Measurements from ENCODE around the gene PRPF38B. TPM values are rescaled to one million over a fixed set of nuclear protein-coding genes. Genes with fewer than 3 reads are reported as not detected.

PRPF38B gene
- total and polyA plus RNA-seq, 2 of the 4 experiments (the other 2 are of a cell fraction) = 9.0 to 19.3 TPM

GRCh38 chr1:108692724-108693655 lies 880 bp downstream of the PRPF38B start:
- Histone ChIP-seq H3K27ac (ENCODE audit: insufficient read depth, low read length) (peak overlapping the region; percentile 97), H2BK20ac (ENCODE audit: low read depth, low read length) (no peak overlapping the region), H3K36me3 (ENCODE audit: control insufficient read depth, insufficient read depth, low read length) (peaks cover 9% of the 10 kb centered on the region), H3K27me3 (ENCODE audit: control insufficient read depth, insufficient read depth, low read length) (no peaks in the 10 kb centered on the region), H2BK120ac (ENCODE audit: low read depth, low read length) (no peak overlapping the region), H4K91ac (ENCODE audit: insufficient read depth, low read depth, low read length) (peak overlapping the region; percentile 79), H4K20me1 (ENCODE audit: insufficient read depth, low read length) (peaks cover 31% of the 10 kb centered on the region), H3K4me1 (ENCODE audit: control insufficient read depth, insufficient read depth, low read length) (no peaks in the 10 kb centered on the region), H4K8ac (ENCODE audit: low read depth in 2 of 2, low read length in 2 of 2) (peak overlapping the region; percentile 62 to 71; a peak in 3 of 4 replicates), H2AFZ (replicated peaks; ENCODE audit: low read length, poor library complexity) (peak overlapping the region; percentile 99), H2AK5ac (ENCODE audit: low read depth, low read length) (peak overlapping the region; percentile 88), H3K4ac (ENCODE audit: low read depth, low read length) (peak overlapping the region; percentile 95), H3K18ac (ENCODE audit: low read depth, low read length) (no peak overlapping the region), H3K4me2 (ENCODE audit: low read depth, low read length) (peak overlapping the region; percentile 91), H3K23ac (ENCODE audit: low read depth, low read length) (peak overlapping the region; percentile 90), H3K4me3 (ENCODE audit: insufficient read depth, low read depth, low read length) (peak overlapping the region; percentile 84), H2AK9ac (replicated peaks; ENCODE audit: low read depth, low read length, poor library complexity) (peak overlapping the region; percentile 97), H3K14ac (replicated peaks; ENCODE audit: low read depth, low read length) (peak overlapping the region; percentile 95), H4K5ac (ENCODE audit: low read depth, low read length) (peak overlapping the region; percentile 14; the same call in 1 of the 2 replicates), H3K9ac (ENCODE audit: low read depth, low read length) (peak overlapping the region; percentile 91), H3K9me1 (ENCODE audit: insufficient read depth, low read length) (no peaks in the 10 kb centered on the region), H3K56ac (ENCODE audit: extremely low read depth, insufficient read depth, low read length) (peak overlapping the region; percentile 78; the same call in 1 of the 2 replicates), H2BK5ac (ENCODE audit: low read depth, low read length, poor library complexity, severe bottlenecking) (peak overlapping the region; percentile 96), H3K79me1 (ENCODE audit: low read depth in 1 of 2, low read length in 2 of 2) (peaks cover 13 to 23% of the 10 kb centered on the region in 2 experiments), H3K9me3 (ENCODE audit: control insufficient read depth, insufficient read depth, low read length) (no peaks in the 10 kb centered on the region), H2BK15ac (ENCODE audit: low read depth, low read length) (no peak overlapping the region)
- ATAC-seq (ENCODE audit: low read depth) = peak; percentile 52
- dilution Hi-C loops (cut with HindIII; ENCODE audit: low sequenced_read_pairs, unreplicated experiment) = no loop called here
- BruUV-seq (replicated peaks) = no TSS peak
- in situ Hi-C loops (cut with MboI; ENCODE audit: low sequenced_read_pairs) = loop anchor here (5.0 to 10.0 kb wide), 2 partner anchors 54 to 202 kb away; partner anchors contain the start of gene STXBP3
- DNase-seq = peak; percentile 78
- intact Hi-C loops (cut with micrococcal nuclease) = loop anchor here (1.0 to 10.0 kb wide), 3 partner anchors 53 to 205 kb away; partner anchors contain the start of gene STXBP3
- ChIA-PET POLR2A (ENCODE audit: unreplicated experiment) (interaction anchor here (0.6 to 1.1 kb wide), 3 partner anchors 30 to 407 kb away, joined by 3 to 4 read pairs (median 4); no protein-coding TSS in a partner anchor), CTCF (interaction anchor here (1.1 to 2.0 kb wide), 3 partner anchors 15 to 204 kb away, joined by 3 to 6 read pairs (median 4); no protein-coding TSS in a partner anchor)
- WGBS, 2 experiments (ENCODE audit: extremely low coverage in 2 of 2, insufficient read length in 1 of 2) = no CpG with 5 or more reads among the region's 36 CpGs
- TF ChIP-seq POLR2A (IDR thresholded peaks at IDR 0.05; ENCODE audit: low read depth, low read length) = no peak
- 0 out of 2 replicates have a peak, but pooled peaks have one; percentile 23 for TF ChIP-seq SMC3 (IDR thresholded peaks at IDR 0.05; ENCODE audit: low read depth, low read length)
- TF ChIP-seq CEBPB (IDR thresholded peaks at IDR 0.05; ENCODE audit: low read depth, low read length) = no peak
- TF ChIP-seq MXI1 (IDR thresholded peaks at IDR 0.05; ENCODE audit: borderline replicate concordance, low read depth, low read length) = peak; percentile 65; the same call in 1 of the 2 replicates
- no peak for TF ChIP-seq ELK1 (IDR thresholded peaks at IDR 0.05; ENCODE audit: borderline replicate concordance, low read depth, low read length)
- TF ChIP-seq USF2 (IDR thresholded peaks at IDR 0.05; ENCODE audit: low read depth, low read length) = no peak
- no peak for TF ChIP-seq MAZ (IDR thresholded peaks at IDR 0.05; ENCODE audit: borderline replicate concordance, low read depth, low read length)
- peak; percentile 54; the same call in 1 of the 2 replicates for TF ChIP-seq RAD21 (IDR thresholded peaks at IDR 0.05; ENCODE audit: low read length)
- no peak for TF ChIP-seq RFX5 (IDR thresholded peaks at IDR 0.05; ENCODE audit: low read depth, low read length)
- TF ChIP-seq NFE2L2 (IDR thresholded peaks at IDR 0.05; ENCODE audit: low read depth, low read length) = no peak
- TF ChIP-seq CHD1 (IDR thresholded peaks at IDR 0.05; ENCODE audit: low read depth, low read length) = peak; percentile 6; the same call in 1 of the 2 replicates
- no peak for TF ChIP-seq MAFK (IDR thresholded peaks at IDR 0.05; ENCODE audit: low read depth, low read length)
- no peak for TF ChIP-seq FOS (IDR thresholded peaks at IDR 0.05; ENCODE audit: low read depth, low read length)

All from IMR-90 (cell line).